K562 (cell line): ENCODE results near the gene SOS1. TPM values are rescaled to one million over a fixed set of nuclear protein-coding genes. Genes with fewer than 3 reads are reported as not detected.
A peak's percentile ranks its signal among the peaks of the same experiment; 100 is the strongest.

Experiments used
- ATF1 ChIP-seq, 2 experiments: fragments of 450-650 bp in 1 of 2; IDR thresholded peaks; 2 replicates each; pipeline ENCODE4 v1.6.1; 2016; ENCODE audit warnings: missing compliant biosample characterization in 1 of 2, missing genetic modification characterization in 1 of 2
- BRD4 ChIP-seq: fragments of 200-600 bp; sonication (generic); IDR thresholded peaks from 2 replicates; pipeline ENCODE4 v1.6.1; 2017; ENCODE audit warnings: inconsistent platforms
- C11orf30 ChIP-seq: fragments of 450-650 bp; IDR thresholded peaks from 2 replicates; pipeline ENCODE4 v1.6.1; 2016; ENCODE audit warnings: low read depth, mild to moderate bottlenecking
- CBX3 ChIP-seq, 2 experiments: IDR thresholded peaks; 1 replicate in 1 of 2; 2 replicates in 1 of 2; pipeline ENCODE4 v1.6.1; 2012; ENCODE audit warnings: inconsistent platforms in 2 of 2, low read length in 2 of 2, borderline replicate concordance in 1 of 2, control low read depth in 1 of 2
- CCNT2 ChIP-seq: IDR thresholded peaks from 2 replicates; pipeline ENCODE4 v1.6.1; 2011; ENCODE audit warnings: borderline replicate concordance, low read depth, mild to moderate bottlenecking, moderate library complexity, mixed read lengths, low read length; ENCODE audit not compliant: insufficient read length; ENCODE audit errors: extremely low read depth
- DPF2 ChIP-seq: fragments of 450-650 bp; IDR thresholded peaks from 2 replicates; pipeline ENCODE4 v1.6.1; 2016
- ELF2 ChIP-seq: fragments of 250-450 bp; sonication (Bioruptor Pico); IDR thresholded peaks from 2 replicates; pipeline ENCODE4 v1.5.0; 2021; ENCODE audit warnings: mild to moderate bottlenecking
- ESRRA ChIP-seq: fragments of 450-650 bp; IDR thresholded peaks from 2 replicates; pipeline ENCODE4 v1.6.1; 2014; ENCODE audit warnings: low read depth, mild to moderate bottlenecking, moderate library complexity, borderline replicate concordance
- FOXM1 ChIP-seq, 2 experiments: fragments of 450-650 bp in 1 of 2; sonication (generic) in 1 of 2; formaldehyde crosslinking in 1 of 2; IDR thresholded peaks; 2 replicates each; pipeline versions ENCODE4 v1.6.1 to v1.9.0; 2017 to 2022; ENCODE audit warnings: low read depth in 2 of 2, mild to moderate bottlenecking in 2 of 2, missing genetic modification reagents in 1 of 2, moderate library complexity in 1 of 2
- GATA2 ChIP-seq: sonication (generic); formaldehyde crosslinking; IDR thresholded peaks from 2 replicates; pipeline ENCODE4 v1.4.0; 2020; ENCODE audit warnings: mild to moderate bottlenecking, missing genetic modification reagents
- GTF2E2 ChIP-seq: fragments of 200-800 bp; sonication (Bioruptor generic); IDR thresholded peaks from 2 replicates; pipeline ENCODE4 v1.6.1; 2016; ENCODE audit warnings: missing genetic modification characterization, missing compliant biosample characterization
- NBN ChIP-seq: fragments of 450-650 bp; IDR thresholded peaks from 2 replicates; pipeline ENCODE4 v1.6.1; 2016; ENCODE audit warnings: low read depth, mild to moderate bottlenecking
- RCOR1 ChIP-seq, 2 experiments: IDR thresholded peaks; 2 replicates each; pipeline ENCODE4 v1.6.1; 2012; ENCODE audit warnings: low read depth in 2 of 2, low read length in 2 of 2, borderline replicate concordance in 1 of 2, improper control_type of control experiment in 1 of 2
- RFX5 ChIP-seq: IDR thresholded peaks from 2 replicates; pipeline ENCODE4 v1.6.1; 2011; ENCODE audit warnings: low read depth, mild to moderate bottlenecking, improper control_type of control experiment, low read length
- SMC3 ChIP-seq: conservative IDR thresholded peaks from 2 replicates; pipeline ENCODE4 v1.6.1; 2011; ENCODE audit warnings: low read depth, low read length, improper control_type of control experiment; ENCODE audit not compliant: insufficient read depth
- TBP ChIP-seq: optimal IDR thresholded peaks from 2 replicates; pipeline ENCODE3; 2011; ENCODE audit warnings: low read depth, low read length, improper control_type of control experiment
- TEAD2 ChIP-seq: fragments of 450-650 bp; IDR thresholded peaks from 2 replicates; pipeline ENCODE4 v1.6.1; 2016; ENCODE audit warnings: missing genetic modification characterization, control low read depth, missing compliant biosample characterization
- ZNF165 ChIP-seq: fragments of 250-450 bp; sonication (Bioruptor Pico); IDR thresholded peaks from 2 replicates; pipeline ENCODE4 v1.4.0; 2020; ENCODE audit warnings: borderline replicate concordance
- ZNF583 ChIP-seq: fragments of 250-450 bp; sonication (Bioruptor Pico); IDR thresholded peaks from 2 replicates; pipeline ENCODE4 v1.4.0; 2020
- ZNF830 ChIP-seq: fragments of 250-450 bp; sonication (Bioruptor Pico); IDR thresholded peaks from 2 replicates; pipeline ENCODE4 v1.5.0; 2021; ENCODE audit warnings: mild to moderate bottlenecking
- polyA plus RNA-seq, 8 experiments: library from polyadenylated mRNA; depleted of rRNA in 4 of 8; stranded (reverse) in 5 of 8; unstranded in 3 of 8; fragments of >200 nt; fragmentation: Nextera tagmentation in 2 of 8; fragmentation: Illumina TruSeq in 1 of 8; extraction: Ambion mirVana in 2 of 8; extraction: Trizol in 1 of 8; gene quantifications; 2 replicates each; pipeline versions ENCODE4 v1.2.1 to v1.2.3, GENCODE V29; 2011 to 2014; ENCODE audit warnings: inconsistent platforms in 1 of 8, missing spikeins in 1 of 8
- total RNA-seq, 7 experiments: library from RNA; depleted of rRNA in 6 of 7; stranded (reverse); fragments of >200 nt in 6 of 7; fragmentation: Illumina TruSeq in 2 of 7; extraction: Trizol in 2 of 7; gene quantifications; 2 replicates each; pipeline versions ENCODE4 v1.2.1 to v1.2.3, GENCODE V29; 2011 to 2021; ENCODE audit warnings: low replicate concordance in 1 of 7
- TF ChIP-seq, protein P1 (sequence below): fragments of 450-650 bp; IDR thresholded peaks from 2 replicates; pipeline ENCODE4 v1.7.0; 2016; ENCODE audit warnings: borderline replicate concordance
- TF ChIP-seq, protein P2 (sequence below): fragments of 450-650 bp; IDR thresholded peaks from 2 replicates; pipeline ENCODE4 v1.6.1; 2016

The SOS1 gene
- total and polyA plus RNA-seq, 9 of the 15 experiments (the other 6 are each of a cell fraction or from before 2014, with no cell fraction given) = 2.5 to 27.1 (median 16.3) TPM

DNA sequence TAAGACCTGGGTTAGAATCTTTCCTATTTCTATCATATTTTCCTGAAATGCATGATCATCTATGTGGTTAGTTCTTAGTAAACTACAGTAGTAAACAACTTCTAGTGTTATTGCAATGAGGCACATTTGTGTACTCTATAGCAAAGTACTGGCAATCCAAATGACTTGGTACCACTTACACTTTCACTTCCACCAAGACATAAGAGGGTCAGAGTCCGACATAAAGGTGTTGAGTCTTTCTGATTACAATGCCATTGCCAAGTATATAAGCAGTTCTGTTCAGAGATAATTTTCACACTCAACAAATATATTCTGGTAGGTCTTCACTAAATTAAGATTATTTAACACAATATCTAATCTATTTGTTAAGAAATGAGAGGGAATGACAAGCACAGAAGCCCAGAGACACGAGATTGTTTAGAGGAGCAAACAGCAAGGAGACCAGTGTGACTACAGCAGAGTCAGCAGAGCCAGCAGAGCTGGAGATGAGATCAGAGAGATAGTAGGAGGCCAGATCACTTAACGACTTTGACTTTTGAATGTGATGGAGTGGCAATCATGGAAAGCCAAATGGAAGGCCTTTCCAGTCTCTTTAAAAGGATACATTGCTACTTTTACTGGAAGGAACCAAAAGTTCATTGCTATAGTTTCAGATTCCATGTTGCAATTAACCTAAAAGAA lies 27.5 kb downstream of the SOS1 start (continued):
- TF ChIP-seq ZNF165 (no peak), NBN (no peak), GATA2 (CRISPR knock-in tag) (peak; percentile 70), TEAD2 (tag) (no peak), ELF2 (CRISPR knock-in tag) (no peak), RCOR1 (IDR thresholded peaks at IDR 0.05; ENCODE audit: borderline replicate concordance in 1 of 2, low read depth in 2 of 2, low read length in 2 of 2) (peak in 1 of 2 experiments; percentile 20; a peak in 1 of 4 replicates), GTF2E2 (tag) (no peak), ATF1 (CRISPR knock-in tag; IDR thresholded peaks at IDR 0.05) (no peak), ATF1 (tag; IDR thresholded peaks at IDR 0.05) (no peak), TBP (no peak), ESRRA (no peak), C11orf30 (peak; percentile 14; the same call in 1 of the 2 replicates), DPF2 (peak; percentile 56; the same call in 1 of the 2 replicates), RFX5 (no peak), FOXM1 (IDR thresholded peaks at IDR 0.05; ENCODE audit: low read depth) (peak; percentile 55; the same call in 1 of the 2 replicates), FOXM1 (CRISPR knock-in tag; IDR thresholded peaks at IDR 0.05; ENCODE audit: low read depth) (no peak), ZNF830 (no peak), ZNF583 (CRISPR knock-in tag) (no peak), CCNT2 (no peak), SMC3 (no peak), CBX3 (IDR thresholded peaks at IDR 0.05; ENCODE audit: borderline replicate concordance in 1 of 2, low read length in 2 of 2) (no peak), BRD4 (no peak)
- TF ChIP-seq, protein P1, sequence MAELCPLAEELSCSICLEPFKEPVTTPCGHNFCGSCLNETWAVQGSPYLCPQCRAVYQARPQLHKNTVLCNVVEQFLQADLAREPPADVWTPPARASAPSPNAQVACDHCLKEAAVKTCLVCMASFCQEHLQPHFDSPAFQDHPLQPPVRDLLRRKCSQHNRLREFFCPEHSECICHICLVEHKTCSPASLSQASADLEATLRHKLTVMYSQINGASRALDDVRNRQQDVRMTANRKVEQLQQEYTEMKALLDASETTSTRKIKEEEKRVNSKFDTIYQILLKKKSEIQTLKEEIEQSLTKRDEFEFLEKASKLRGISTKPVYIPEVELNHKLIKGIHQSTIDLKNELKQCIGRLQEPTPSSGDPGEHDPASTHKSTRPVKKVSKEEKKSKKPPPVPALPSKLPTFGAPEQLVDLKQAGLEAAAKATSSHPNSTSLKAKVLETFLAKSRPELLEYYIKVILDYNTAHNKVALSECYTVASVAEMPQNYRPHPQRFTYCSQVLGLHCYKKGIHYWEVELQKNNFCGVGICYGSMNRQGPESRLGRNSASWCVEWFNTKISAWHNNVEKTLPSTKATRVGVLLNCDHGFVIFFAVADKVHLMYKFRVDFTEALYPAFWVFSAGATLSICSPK = no peak
- TF ChIP-seq, protein P2, sequence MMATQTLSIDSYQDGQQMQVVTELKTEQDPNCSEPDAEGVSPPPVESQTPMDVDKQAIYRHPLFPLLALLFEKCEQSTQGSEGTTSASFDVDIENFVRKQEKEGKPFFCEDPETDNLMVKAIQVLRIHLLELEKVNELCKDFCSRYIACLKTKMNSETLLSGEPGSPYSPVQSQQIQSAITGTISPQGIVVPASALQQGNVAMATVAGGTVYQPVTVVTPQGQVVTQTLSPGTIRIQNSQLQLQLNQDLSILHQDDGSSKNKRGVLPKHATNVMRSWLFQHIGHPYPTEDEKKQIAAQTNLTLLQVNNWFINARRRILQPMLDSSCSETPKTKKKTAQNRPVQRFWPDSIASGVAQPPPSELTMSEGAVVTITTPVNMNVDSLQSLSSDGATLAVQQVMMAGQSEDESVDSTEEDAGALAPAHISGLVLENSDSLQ = no peak
- TF ChIP-seq, all 486 proteins: peak for 9
